HuH-7.5 (cell line): ENCODE results near the gene HHIPL2.

ENCODE experiments used
- DNase-seq: peaks from one replicate; pipeline ENCODE4 v3.0.0; 2011; ENCODE audit warnings: low spot score

Gene HHIPL2

DNA sequence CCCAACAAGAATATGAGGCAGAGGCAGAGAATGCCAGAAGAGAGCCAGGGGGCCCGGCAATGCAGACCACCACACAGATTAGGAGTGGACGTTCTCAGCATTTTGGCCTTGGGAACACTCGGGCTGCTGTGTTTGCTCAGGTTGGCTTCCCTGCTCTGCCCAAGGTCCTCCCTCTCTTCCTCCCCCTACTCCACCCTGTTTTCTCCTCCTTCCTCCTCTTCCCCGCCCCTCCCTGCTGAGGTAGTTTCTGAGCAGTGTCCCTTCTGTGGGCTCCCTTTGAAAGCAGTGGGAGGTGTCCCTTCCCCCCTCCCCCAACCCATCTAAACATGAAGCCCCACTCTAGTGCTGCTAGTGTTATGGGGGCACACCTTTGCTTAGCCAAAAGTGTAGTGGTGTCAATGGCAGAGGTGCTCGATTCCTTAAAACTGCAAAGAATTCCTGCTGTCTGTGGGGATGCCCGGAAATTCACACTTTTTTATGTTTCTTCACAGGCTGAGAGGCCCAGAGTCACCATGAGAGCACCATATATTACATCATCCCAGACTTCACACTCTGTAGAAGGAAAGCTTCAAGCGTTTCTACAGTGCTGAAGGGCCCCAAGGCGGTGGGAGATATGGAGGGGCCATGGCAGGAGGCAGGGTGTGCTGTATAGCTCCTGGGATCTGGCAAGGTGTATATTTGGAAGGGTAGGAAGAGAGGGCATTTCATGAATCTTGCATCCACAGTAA, at the start of gene HHIPL2:
TSS of gene HHIPL2 (minus strand) at position 161 of the 728 bp plus-strand sequence. CDS start at position 101, 60 bp downstream.
- no peak for DNase-seq

DNA sequence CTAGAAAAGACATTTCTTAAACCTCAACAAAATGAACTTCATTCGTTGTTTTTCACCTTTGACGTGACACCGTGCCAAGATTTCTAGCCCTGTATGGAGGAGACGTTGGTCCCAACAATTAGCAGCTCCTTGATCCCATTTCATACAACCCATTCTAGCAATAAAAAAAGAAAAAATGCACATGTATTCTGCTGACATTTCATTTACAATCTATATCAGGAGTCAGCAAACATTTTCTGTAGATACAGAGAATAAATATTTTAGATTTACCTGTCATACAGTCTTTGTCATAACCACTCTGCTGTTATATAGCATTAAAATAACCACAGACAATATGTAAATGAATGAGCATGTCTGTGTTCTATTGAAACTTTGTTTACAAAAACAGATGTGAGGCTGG, 48.8 kb upstream of the HHIPL2 start:
- DNase-seq: no peak

DNA sequence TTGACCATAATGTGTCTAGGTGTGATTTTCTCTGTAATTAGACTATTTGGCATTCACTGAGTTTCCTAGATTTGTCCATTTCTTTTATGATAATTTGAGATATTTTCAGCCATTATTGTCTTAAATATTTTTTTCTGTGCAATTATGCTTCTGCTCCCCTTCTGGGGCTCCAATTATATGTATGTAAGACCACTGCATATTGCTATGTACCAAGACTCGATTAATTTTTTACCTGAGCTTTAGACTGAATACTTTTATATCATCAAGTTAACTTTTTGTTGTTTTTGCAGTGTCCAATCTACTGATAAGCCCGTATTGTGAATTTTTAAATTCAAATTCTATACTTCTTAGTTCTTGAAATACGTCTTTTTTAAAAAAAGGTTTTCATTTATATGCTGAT, 46.9 kb upstream of the HHIPL2 start:
- no peak for DNase-seq

DNA sequence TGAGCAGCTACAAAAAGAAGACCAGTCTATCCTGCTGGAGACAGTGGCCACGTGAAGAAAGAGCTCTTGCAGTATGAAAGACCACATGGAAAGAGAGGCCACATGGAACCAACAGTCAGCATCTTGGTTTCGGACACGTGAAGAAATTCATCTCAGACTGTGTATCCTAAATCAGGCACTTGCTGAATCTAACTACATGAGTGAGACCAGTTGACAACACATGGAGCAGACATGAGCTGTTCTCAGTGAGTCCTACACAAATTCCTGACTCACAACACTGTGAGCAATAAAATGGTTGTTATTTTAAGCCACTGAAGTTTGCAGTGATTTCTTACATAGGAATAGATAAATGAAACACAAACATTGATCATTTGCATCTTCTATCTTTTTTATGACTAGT, 44.3 kb upstream of the HHIPL2 start:
- DNase-seq: no peak

DNA sequence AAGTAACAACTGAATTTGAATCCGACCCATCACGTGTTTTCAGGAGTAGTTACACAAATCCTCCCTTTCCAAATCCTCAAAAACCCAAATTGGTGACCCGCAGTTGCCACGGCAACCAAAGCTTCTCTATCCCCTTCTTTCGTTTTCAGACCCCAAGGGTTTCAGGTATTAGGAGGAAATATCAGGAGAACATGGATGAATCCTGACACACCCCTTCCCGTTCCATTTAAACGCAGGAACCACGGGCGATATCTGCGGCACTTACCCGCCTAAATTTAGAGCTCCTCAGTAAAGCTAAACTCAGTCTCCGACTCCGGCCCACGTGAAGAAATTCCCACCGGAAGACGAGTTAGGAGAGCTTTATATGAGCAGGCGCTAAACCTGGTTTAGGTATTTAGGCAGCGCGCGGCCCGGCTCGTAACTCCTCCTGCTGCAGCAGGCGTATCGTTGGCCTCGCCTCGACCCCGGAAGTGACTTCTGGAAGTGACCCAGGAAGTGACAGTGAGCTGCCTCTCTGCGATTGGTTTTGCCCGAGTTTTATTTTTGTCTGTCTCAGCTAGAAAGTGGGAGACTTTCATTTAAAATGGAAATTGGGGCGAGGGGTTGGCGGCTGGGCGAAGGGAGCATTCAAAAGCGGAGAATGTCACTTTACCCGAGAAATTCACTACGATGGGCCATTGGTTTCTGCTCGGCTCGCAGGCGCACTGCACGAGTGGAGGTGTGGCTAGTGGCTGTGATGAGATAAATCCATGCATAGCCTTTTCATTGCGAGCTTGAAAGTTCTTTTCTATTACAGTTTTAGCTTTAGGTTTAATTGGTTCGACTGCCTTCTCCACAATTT, 41.8 kb upstream of the HHIPL2 start, which contains the start of gene TAF1A:
TSS of gene TAF1A (minus strand) at position 472 of the 841 bp plus-strand sequence.
- peak; percentile 60 for DNase-seq

DNA sequence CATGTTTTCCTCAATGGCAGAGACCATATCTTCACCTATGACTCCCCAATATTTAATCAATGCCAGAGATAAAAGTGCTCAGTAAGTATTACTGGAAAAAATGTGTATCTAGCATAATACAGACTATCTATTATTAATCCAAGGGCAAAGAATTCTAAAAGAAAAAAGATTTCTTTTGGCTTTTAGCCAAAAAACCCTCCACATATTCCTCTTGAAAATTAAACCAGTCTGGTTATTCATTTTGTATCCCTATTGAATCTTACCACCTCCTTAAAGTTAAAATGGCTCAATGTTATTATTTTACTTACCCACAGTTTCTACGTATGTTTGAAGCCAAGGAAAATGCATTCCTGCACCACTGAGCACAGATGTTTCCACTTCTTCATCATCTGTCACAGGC, 40.2 kb upstream of the HHIPL2 start:
- DNase-seq: no peak

DNA sequence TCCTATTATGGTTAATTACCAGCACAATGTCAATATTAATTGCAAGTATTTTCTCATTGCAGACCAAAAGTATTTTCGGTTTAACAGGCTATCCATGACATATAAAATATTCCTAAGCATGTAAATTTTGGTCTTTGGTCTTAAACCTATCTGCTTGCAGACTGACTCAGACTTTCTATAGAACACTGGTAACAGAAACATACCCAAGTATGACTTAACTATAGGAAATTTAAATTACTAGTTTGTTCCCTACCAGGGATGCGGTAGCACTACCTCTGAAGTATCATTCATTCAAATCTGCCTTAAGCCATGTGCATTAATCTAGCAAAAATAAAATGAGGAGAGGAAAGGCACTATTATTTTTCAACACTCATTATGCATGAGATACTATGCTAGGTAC, 38.9 kb upstream of the HHIPL2 start:
- DNase-seq: no peak

DNA sequence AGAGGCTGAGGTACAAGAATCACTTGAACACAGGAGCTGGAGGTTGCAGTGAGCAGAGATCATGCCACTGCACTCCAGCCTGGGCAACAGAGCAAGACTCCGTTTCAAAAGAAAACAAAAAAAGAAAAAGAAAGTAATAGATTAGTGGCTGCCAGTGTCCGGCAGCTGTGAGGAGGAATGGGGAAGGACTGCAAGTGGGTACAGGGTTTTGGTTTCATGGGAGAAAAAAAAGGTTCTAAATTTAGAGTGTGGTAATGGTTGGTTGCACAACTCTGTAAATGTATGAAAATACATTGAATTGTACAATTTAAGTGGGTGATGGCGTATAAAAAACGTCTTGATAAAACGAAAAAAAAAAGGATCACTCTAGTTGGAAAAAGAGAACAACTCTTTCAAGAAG, 35.2 kb upstream of the HHIPL2 start:
- no peak for DNase-seq

DNA sequence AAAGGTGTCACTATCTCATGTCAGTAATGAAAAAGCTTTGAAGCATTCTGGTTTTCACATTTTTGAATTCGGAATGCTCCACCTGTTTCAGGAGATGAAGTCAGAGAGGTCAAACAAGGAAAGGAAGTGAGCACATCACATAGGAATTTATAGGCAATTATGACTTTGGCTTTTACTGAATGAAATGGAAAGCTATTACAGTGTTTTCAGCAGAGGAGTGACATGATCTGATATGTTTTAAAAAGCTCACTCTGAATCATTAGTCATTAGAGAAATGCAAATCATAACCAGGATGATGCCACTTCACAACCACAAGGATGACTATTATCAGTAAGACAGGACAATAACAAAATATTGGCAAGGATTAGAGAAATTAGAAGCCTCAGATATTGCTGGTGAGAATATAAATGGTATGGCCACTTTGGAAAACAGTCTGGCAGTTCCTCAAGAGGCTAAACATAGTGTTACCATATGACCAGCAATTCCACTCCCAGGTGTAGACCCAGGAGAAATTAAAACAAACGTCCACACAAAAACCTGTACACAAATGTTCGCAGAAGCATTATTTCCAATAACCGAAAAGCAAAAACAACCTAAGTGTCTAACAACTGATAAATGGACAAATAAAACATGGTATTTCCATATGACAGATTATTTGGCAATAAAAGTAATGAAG, 34.3 kb upstream of the HHIPL2 start:
- no peak for DNase-seq

DNA sequence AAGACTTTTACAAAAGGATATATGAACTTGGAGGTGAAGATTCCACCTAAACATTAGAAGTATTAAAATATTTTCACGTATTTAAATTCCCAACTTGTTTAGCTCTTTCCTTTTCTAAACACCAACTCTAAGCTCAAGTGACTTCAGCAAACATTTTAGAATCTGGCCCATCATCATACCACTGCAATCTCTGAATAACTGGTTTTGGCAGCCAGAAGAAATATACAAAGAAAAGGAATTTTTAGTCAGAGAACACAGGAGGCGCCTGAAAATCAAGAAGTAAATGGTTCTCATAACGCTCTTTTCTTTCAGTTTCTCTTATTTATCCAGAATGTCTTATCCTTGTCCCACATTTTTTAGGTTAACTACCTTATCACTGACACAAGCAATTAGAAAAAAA, 31.4 kb upstream of the HHIPL2 start:
- DNase-seq: no peak

DNA sequence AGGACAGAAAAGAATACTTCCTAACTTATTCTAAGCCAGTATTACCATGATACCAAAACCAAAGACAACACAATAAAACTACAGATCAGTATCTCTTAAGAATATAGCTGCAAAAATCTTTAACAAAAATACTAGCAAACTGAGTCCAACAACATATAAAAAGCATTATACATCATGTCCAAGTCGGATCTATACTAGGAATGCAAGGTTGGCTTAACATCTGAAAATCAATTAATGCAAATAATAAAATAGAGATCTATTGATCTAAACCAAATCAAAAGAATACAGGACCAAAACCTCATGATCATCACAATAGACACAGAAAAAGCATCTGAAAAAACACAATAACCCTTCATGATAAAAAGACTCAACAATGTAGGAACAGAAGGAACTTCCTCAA, 22.9 kb upstream of the HHIPL2 start:
- no peak for DNase-seq

DNA sequence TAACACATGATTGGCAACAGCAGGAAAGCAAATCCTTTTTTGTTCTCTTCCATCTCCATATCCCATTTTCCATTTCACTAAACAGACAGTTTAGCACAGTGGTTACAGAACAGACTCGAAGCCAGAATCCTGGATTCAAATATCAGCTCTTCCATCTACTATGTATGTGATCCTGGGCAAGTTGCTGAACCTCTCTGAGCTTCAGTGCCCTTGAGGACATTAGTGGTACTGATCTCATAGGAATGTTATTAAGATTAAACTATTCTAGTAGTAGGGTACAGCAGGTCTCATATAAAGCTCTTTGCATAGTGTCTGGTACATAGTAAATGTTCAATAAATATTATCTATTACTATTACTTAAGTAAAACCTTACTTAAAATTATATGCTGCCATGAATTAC, 13.8 kb upstream of the HHIPL2 start:
- DNase-seq: no peak

DNA sequence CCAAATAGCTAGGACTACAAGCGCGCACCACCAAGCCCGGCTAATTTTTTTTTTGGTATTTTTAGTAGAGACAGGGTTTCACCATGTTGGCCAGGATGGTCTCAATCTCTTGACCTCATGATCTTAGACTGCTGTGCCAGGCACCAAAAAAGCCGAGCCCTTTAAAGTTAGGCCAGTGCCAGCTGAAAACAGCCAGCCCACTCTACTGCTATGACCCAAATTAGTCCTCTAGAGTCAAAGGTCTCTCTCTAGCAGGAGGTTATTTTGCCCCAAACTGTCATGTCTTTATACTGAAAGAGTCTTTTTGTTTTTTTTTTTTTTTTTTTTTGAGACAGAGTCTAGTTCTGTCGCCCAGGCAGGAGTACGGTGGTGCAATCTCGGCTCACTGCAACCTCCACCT, 9.7 kb upstream of the HHIPL2 start:
- DNase-seq: no peak

DNA sequence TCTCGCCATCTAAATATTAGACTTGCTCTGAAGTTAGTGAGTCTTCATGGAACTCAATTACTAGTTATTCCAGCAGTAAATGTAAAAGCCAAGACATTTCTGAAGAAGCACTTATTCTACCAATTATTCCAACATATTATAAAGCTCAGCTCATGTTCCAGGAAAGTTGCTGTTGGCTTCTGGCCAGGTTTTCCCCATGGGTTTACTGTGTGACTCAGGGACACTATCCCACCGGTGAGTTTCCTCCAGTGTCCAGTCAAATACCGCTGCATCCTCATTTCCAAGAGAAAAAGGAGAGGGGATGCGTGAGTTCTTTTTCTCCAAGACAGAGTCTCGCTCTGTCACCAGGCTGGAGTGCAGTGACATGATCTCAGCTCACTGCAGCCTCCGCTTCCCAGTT, 9.2 kb upstream of the HHIPL2 start:
- DNase-seq: no peak

DNA sequence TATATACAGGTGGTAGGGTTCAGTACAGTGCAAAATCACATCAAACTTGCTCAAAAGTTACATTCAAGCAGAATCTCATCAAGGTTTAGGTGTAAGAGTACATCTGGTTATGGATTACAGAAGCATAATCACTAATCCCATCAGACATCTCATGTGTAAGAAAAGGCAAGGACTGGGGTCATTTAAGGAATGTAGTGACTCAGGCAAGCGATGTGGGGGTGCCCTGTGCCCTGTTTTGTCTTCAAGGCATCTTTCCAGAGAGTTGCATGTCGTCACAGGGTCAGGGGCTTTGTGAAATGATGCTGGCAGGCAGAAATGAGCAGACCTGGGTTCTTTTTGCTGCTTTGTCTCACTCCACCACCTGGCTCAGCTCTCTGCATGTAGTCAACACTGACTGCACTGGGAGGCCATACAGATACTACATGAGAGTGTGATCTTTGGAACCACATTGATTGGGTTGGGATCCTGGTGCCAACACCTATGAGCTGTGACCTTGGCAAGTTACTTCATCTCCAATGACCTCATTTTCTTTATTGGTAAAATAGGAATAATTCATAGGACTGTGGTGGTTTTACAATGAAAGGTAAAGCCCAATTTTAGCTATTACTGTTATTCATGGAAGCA, 8.2 kb upstream of the HHIPL2 start:
- no peak for DNase-seq

DNA sequence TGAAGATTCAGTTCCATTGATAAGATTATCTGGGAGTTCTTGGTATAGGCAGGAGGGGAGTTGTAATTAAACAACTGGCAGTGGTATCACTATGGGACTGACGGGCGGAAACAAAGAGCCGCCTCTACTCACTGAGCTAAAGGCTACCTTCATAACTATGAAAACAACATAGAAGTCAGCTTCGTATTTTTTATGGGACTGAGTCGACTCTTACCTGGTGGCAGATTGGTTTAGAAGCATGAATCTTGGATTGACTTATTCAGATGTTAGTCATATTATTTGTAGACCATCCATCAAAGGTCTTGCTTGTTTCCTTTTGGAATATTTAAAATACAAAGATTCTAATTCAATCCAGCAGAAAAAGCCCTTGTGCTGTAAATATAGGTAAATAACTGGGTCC, 6.3 kb upstream of the HHIPL2 start:
- DNase-seq: no peak

DNA sequence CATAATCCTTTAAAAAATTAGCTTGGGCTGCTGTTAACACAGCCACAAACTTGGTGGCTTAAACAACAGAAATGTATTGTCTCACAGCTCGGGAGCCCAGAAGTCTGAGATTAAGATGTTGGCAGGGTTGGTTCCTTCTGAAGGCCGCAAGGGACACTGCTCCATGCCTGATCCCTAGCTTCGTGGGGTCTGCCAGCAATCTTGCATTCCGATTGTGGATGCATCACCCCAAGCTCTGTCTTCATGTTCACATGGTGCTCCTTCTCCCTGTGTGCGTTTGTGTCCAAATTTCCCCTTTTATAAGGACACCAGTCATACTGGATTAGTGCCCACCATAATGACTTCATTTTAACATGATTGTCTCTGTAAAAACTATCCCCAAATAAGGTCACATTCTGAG, 5.0 kb upstream of the HHIPL2 start:
- DNase-seq: no peak

DNA sequence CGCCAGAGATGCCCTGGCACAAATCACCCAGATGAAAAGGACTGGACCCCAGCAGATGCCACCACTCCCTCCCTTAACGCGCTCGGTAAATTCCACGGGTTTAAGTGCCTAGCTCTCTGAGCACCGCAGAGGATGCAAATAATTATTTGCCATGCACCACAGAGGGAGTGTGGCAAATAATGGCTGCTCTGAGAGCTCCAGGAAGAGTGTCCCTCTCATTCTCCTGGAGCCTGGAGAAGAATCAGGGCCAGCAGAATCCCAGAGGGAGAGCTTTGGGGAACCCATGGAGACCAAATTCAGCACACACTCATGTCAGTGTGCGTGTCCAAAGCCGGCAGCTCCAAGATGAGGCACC, 667 bp downstream of the HHIPL2 start:
- DNase-seq: no peak

DNA sequence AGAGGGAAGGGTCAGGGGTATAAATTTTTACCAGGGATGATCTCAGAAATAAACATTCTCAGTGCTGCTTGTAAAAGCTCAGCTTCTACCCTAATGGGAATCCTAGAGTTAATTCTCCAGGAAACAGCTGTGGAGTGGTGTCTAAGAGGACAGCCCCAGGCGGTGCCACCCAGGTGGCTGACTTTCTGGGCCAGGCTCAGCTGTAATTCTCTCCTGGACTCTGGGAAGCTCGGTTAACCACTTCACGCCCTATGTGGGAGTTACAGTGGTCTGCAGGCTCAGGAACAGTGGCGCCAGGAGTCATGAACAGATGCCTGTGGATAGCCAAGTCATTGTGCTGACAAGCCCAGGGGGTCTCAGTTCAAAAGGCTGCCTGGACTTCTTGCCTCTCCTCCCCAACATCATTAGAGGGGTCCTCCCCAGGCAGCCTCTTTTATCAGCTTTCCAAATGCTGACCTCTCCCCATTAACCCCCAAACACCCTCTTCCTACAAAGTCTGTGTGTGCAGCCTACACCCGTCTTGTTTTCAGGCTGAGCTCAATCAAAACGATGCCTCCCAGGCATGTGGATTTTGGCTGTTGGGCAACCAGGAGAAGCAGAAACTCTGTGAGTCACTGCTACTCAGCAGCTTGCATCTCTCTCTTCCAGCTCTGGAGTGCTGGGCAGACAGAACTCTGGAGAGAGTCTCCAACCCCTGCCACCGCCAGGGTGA, 1.2 kb downstream of the HHIPL2 start:
- no peak for DNase-seq

DNA sequence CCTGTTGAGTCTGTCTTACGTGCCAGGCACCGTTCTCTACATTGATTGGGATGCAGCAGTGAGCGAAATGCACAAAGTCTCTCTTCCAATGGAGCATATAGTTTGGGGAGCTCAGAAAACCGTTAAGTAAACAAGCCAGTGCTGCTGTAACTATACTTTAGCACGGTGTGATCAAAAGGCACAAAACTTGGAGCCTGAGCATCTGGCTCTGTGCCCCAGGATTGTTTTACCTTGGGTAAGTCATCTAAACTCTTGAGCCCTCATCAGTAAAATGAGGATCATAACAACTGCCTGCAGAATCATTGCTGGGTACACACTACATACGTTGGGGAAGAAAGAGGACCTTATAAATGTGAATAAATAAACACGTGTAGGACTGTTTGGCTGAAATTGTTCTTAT, 1.8 kb downstream of the HHIPL2 start:
- no peak for DNase-seq

DNA sequence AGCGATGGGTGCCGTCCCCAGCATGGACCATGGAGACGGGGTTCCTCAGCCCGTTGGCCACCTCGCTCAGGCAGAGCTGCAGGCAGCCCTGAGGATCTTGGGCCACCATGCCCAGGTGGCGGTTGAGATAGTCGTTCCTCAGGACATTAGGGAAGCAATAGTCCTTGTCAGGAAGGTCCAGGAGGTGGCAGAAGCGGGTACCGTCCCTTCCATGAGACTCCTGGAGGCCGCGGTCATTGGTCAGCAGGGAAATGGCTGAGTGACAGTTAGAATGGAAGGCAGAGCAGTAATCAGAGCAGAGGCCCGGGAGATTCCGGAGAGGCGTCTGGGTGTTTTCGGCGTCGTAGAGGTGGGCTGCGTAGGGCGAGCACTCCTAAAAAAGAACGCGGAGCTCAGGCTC, 4.1 kb downstream of the HHIPL2 start:
- DNase-seq: peak; percentile 27

DNA sequence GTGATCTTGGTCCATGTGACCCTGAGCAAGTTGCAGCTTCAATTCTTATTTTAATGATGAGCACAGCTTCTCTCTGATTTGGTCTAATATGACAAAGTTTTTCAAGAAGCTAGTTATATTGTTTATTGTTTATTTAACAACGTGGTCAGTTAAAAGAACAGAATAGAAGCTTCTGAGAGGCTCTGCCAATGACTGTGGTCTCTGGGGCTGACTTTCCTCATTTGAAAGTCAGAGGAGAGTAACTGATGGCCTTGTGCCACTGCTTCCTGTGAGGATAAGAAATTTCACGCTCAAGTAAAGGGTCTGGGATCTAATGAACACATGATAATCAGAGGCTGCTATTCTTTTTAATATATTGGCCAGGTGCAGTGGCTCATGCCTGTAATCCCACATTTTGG, 7.3 kb downstream of the HHIPL2 start:
- no peak for DNase-seq
